Stimulated activated CD4-positive, alpha-beta T cell treated with anti-CD3 and anti-CD28 coated beads, Interleukin-4, amount 100 ng/mL, for 1 hour (primary cell): ENCODE data around the gene C2.
"Not testable (repeated sequence)": the region's sequence is repeated elsewhere in the genome, so short reads cannot be mapped to it uniquely, and the experiment has no call there.

Experiments
- DNase-seq: peaks from one replicate; pipeline ENCODE4 v3.0.0-alpha.2; 2020

The C2 gene

GRCh38 chr6:31979238-31979898 is 51.9 kb downstream of the C2 start:
- DNase-seq: no peak

DNA sequence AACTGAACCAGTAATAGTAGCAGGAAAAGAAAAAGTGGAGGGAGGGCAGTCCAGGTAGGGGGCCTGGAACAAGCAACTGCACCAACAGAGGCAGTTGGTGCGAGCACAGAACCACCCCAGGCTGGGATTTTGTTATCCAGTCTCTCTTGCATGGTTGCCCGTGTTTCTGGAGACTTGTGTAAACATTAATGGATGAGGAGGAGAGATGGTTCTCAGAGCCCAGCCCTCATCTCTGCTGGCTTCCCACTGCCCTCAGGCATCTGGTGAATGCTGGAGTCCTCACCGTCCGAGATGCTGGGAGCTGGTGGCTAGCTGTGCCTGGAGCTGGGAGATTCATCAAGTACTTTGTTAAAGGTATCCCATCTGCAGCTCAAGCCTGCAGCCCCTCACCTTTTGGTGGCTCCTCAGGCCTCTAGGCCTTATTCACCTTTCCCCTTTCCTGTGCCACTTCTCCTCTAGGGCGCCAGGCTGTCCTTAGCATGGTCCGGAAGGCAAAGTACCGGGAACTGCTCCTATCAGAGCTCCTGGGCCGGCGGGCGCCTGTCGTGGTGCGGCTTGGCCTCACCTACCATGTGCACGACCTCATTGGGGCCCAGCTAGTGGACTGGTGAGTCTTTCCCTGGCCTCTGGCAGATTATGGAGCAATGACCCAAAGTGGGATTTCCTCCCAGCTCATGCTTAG is 52.8 kb downstream of the C2 start:
- not testable (repeated sequence) for DNase-seq

GRCh38 chr6:31980998-31981397 is 53.5 kb downstream of the C2 start:
- DNase-seq: not testable (repeated sequence)

DNA sequence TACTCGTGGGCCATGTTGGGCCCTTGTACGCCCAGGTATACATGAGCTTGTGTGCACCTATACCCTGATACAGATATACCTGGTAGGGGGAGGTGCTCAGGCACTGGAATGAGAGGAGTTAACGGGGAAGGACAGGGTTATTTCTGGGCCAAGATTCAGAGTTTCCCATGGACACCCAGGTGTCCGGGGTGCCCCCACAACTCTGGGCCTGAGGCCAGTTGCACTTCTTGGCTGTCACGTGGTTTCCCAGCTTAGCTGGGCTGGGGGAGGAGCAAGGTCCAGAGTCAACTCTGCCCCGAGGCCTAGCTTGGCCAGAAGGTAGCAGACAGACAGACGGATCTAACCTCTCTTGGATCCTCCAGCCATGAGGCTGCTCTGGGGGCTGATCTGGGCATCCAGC is 54.2 kb downstream of the C2 start, which contains the start of gene C4A:
C4A (plus strand) TSS at position 314 of the 400 bp plus-strand sequence; CDS start at position 365, 51 bp downstream.
- DNase-seq: not testable (repeated sequence)

GRCh38 chr6:31989363-31989762 is 61.8 kb downstream of the C2 start:
- DNase-seq: not testable (repeated sequence)

GRCh38 chr6:31994421-31994820 is 66.9 kb downstream of the C2 start:
- DNase-seq: not testable (repeated sequence)
